Kasumi-1 (cell line): ENCODE results near the gene ACTR1A.
"Not testable (repeated sequence)": the region's sequence is repeated elsewhere in the genome, so short reads cannot be mapped to it uniquely, and the experiment has no call there.

Experiments
- DNase-seq, 2 experiments: peaks; one replicate each; lab custom pipeline; 2025; lab: John Stamatoyannopoulos, UW

Gene ACTR1A

DNA sequence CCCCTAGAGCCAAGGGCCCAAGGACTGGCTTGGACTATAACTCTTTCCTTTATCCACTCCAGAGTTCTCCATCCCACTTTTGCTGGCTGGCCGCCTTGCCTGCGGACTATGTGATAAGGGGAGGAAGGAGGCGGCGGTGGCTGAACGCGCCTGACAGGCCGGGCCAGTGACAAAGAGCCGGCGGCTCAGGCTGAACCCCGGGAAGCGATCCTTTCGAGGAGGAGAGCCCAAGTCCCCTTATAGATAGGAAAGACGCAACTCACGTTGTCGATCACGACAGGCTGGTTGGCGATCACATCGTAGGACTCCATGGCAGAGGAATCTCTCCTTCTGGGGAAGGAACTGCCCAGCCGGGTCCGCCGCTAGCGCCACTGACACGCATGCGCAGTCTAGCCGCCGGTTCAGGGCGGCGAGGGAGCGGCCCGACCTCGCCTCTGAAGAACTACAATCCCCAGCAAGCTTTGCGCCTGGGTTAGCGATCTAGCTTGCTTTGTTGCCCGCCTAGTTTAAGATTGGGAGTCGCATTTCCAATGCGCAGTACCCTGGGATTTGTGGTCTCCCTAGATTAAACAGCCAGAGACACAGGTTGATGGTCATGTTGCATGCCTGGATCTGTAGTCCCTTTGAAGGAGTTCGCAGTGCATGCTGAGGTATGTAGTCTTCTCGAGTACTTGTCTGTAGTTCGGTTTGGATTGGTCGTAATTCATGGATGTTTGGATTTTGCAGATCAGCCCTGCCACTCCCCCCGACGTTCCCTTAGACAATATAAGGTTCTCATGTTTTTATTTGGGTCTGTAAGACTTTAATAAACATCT is at the start of gene ACTR1A:
Gene ACTR1A (minus strand): TSS at position 376 of the 815 bp plus-strand sequence. CDS start 65 bp downstream, at position 311.
- peak; percentile 100 for DNase-seq

DNA sequence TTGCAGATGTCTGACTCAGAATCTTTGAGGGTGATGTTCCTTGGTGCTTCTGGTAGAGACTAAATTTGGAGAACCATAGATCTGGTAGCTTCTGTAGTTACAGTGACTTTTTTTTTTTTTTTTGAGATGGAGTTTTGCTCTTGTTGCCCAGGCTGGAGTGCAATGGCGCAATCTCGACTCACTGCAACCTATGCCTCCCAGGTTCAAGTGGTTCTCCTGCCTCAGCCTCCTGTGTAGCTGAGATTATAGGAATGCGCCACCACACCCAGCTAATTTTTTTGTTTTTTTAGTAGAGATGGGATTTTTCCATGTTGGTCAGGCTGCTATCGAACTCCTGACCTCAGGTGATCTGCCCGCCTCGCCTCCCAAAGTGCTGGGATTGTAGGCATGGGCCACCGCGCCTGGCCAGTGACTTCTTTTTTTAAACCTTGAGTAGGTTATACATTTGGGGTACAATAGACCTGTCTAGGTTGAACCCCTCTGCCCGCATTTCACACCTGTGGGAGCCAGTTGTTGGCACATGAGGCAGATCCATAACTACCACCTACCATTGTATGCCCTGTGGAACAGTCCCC is 48.2 kb upstream of the ACTR1A start:
- no peak for DNase-seq

DNA sequence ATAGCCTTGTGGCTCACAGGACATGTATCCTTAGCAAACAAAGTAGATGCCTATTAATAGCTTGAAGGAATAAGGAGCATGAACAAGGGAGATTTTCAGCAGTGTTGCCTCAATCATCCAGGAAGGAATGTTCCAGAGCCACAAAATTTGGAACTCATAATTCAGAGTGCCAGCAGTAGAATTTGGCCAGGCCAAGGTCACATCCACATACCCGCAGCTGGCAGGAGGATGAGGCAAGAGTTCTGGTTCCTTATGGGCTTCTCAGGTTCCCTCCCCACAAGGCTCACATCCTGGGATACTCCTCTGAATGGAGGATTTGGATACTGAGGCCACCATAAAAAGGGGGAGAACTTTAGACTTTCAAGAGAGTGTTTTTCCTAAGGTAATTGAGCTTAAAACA is 47.0 kb upstream of the ACTR1A start:
- no peak for DNase-seq

DNA sequence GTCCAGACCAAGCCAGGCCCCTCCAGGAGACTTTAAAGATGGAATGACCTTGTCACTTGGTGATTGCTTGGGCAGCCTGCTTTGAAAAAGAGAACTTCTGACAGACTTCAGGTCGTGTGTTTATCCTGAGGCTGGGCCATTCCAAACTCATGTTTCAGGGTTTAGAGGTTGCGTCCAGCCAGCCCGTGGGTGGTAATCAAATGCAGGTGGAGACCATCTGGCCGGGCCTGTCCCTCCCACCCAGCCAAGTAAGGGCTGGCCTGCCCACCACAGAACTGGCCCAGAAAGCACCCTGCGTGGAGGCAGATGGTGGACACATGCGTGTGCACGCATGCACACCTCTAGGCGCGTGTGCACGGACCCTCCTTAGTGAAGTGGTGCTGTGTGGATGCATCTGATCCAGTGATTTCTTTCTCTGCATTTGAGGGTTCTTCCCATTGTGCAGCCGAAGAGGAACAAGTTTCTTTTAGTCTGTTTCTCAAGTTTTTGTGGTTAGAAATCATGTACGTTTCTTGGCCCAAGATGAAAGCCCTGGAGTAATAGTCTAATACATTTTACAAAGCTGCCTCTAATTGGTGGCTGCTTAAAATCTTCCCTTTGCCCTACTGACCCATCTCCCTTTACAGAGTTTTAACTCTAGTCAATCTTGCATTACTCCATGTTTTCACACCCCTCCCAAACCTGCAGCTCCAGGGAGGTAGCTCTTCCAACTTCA is 44.3 kb upstream of the ACTR1A start:
- DNase-seq = peak; percentile 66 to 76

DNA sequence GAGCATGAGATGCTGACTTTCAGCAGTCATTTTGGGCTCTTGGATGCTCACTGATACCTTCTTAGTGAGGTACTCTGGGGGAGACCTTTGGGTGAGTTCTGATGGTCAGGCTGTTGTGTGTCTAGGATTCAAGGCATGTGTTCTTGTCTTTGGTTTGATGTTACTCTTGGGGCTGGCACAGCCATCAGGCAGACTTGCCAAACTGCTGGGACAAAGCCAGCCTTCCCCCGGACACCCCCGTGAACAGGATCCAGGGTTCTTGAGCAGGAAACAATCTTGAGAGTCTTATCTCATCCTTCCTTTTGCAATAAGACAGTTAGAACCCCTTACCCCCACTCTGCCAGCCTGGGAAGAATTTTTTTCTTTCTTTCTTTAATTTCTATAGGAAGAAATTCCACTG is 43.5 kb upstream of the ACTR1A start:
- peak in 1 of 2 experiments; percentile 63 for DNase-seq

DNA sequence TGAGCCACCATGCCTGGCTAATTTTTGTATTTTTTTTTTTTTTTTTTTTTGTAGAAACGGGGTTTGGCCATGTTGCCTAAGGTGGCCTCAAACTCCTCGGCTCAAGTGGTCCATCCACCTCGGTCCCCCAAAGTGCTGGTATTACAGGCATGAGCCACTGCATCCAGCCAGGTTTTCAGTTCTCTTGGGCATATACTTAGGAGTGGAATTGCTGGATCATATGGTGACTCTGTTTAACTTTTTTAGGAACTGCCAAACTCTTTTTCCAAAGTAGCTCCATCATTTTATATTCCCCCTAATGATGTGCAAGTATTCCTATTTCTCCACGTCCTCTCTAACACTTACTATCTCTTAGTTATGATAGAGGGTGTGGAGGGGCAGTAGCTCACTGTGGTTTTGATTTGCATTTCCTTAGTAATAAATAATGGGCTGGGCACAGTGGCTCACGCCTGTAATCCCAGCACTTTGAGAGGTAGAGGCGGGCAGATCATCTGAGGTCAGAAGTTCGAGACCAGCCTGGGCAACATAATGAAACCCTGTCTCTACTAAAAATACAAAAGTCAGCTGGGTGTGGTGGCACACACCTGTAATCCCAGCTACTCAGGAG is 42.9 kb upstream of the ACTR1A start:
- no peak for DNase-seq

DNA sequence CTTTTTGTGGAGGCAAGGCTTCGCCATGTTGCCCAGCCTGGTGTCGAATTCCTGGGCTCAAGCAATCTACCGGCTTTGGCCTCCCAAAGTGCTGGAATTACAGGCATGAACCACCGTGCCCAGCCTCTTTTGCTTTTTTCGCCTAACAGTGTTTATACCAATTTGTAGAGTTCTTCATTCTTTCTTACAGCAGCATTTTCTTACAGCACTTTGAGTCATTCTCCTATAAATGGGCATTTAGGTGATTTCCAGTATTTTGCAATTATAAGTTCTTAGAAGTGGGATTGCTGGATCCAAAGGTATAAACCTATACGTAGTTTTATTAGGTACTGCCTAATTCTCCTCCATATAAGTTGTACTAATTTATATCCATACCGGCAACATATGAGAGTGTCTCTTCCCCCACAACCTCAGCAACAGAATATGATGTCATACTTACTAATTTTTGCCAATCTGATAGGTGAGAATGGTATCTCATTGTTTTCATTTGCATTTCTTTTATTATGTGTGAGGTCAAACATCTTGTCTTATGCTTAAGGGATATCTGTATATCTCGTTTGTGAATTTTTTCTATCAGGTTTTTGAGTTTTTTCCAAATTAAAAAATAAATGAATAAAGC is 40.4 kb upstream of the ACTR1A start:
- no peak for DNase-seq

DNA sequence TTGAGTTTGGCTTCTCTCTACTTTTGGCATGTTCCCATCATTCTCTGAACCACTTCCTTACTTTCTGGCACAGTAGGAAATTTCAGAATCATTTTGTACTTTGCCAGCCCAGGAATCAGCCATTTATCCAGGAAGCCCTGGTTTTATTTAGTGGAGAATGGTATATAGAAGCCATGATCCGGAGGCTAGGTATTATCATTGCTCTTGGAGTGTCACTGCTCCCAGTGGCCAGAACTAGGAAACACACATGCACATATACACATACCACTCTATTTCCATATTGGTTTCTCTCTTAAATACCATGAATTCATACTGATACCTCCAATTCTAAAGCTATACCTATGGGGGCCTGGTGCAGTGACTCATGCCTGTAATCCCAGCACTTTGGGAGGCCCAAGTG is 37.5 kb upstream of the ACTR1A start:
- DNase-seq = peak; percentile 70 to 84

DNA sequence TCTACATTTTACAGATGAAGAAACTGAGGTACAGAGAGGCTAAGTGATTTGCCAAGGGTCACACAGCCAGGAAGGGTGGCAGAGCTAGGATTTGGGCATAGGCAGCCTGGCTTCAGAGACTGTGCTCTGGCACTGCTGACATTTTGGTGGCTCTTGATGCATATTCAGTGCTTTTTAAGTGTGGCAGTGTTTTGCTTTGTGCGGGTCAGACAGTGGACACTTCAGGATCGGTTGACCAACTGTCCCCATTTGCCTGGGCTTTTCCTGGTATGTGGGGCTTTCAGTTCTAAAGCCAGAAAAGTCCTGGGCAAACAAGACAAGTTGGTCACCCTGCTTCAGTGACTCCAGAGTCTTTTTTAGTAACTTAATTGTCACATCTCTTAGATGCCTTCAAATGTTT is 36.3 kb upstream of the ACTR1A start:
- no peak for DNase-seq

DNA sequence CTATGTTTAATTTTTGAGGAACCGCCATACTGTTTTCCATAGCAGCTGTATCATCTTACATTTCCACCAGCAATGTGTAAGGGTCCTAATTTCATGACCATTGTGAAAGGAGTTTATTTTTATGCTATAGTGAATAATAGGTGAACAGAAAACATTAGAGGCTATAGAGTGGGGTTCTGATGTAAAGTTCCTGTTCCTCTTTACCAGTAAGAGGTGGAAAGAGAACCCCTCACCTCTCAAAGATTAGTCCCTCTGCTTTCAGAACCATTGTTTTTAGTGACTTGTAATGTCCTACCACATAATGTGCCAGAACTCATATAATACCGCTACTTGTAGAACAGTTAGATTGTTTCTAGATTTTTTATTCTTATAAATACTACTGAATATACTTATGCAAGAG is 35.4 kb upstream of the ACTR1A start:
- no peak for DNase-seq

DNA sequence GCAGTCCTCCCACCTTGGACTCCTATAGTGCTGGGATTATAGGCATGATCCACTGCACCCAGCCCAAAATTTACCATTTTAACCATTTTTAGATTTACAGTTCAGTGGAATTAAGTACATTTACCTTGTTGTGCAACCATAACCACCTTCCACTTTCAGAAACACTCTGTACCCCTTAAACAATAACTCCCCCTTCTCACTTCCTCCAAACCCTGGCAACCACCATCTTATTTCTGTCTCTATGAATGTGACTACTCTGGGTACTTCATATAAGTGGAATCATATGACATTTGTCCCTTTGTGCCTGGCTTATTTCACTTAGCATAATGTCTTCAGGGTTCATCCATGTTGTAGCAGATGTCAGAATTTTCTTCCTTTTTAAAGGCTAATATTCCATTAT is 34.9 kb upstream of the ACTR1A start:
- DNase-seq = no peak

DNA sequence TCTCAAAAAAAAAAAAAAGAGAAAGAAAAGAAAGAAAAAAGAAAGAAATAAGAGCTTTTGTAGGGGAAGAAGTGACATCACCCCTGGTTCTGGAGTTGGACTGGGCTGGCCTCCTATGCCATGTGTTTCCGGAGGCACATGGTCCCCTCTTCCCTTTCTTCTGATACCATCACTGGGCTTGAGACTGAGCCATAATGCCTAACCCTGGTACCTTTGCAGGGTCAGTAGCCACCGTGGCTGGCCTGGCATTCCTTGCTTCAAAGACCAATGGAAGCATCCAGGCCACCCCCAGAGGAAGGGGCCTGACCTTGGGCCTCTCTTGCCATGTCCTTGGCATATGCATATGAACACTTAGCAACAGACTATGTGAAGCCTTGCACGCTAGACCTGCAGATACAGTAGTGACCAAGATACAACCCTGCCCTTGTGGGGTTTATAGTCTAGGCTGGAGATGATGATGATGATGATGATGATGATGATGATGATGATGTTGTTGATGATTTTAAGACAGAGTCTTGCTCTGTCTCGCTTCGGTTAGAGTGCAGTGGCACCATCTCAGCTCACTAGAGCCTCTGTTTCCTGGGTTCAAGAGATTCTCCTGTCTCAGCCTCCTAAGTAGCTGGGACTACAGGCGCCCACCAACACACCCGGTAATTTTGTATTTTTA is 33.1 kb upstream of the ACTR1A start:
- no peak for DNase-seq

DNA sequence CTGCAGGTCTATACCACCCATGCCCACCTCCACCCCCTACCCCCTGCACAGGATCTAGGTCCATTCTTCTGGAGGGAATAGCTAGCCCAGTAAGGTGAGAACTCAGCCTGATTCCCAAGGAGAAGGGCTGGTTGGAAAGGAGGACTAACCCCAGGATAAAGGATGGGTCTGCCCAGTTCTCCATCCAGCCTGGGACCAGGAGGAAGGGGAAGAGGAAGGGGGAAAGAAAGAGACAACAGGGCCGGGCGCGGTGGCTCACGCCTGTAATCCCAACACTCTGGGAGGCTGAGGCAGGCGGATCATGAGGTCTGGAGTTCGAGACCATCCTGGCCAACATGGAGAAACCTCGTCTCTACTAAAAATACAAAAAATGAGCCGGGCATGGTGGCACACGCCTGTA is 32.5 kb upstream of the ACTR1A start:
- not testable (repeated sequence) for DNase-seq

DNA sequence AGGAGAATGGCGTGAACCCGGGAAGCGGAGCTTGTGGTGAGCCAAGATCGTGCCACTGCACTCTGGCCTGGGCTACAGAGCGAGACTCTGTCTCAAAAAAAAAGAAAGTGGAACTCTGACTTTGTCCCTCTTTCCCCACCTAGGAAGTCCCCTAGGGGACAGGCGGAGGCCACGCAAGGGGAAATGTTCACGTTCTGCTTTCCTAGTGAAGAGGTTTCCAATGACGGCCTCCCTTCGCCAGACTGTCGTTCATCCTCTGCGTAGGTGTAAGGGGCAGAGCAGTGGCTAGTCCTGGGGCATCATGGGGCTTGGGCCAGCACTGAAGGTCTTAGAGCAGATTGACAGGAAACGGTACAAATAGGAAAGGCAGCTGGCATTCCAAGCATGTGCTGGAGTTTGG is 31.8 kb upstream of the ACTR1A start:
- DNase-seq = no peak

DNA sequence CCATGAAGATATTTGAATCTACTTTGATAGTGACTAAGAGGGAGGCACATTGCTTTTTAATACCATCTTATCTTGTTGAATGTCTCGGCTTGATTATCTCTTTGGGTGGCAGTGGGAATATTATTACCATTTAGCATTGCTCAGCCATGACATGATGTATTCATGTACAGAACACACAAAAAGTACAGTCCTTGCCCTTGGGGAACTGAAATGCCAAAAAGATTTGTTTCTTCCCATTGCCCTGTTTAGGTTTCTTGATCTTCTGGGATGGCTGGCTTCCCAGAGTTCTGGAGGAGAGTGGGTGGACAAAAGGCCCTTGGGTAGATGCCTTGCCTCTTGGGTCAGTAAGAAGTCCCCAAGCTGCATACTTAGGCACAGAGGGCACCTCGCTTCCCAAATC is 25.0 kb upstream of the ACTR1A start:
- no peak for DNase-seq

DNA sequence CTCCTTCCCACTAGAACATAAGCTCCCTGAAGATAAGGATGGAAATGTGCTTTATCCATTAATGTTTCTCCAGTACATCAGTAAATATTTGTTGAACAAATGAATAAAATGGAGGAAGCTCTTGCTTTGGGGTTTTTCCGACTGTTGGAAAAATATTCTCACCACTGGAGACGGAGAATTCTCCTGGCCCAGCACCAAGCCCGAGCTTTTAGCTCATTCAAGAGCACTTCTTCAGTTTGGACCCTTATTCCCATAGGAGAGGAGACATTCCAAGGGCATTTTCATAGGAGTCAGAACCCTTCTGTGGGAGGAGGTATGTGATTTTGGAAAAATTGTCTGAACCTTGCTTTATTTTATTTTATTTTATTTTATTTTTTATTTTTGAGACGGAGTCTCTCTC is 22.2 kb upstream of the ACTR1A start:
- DNase-seq = no peak

DNA sequence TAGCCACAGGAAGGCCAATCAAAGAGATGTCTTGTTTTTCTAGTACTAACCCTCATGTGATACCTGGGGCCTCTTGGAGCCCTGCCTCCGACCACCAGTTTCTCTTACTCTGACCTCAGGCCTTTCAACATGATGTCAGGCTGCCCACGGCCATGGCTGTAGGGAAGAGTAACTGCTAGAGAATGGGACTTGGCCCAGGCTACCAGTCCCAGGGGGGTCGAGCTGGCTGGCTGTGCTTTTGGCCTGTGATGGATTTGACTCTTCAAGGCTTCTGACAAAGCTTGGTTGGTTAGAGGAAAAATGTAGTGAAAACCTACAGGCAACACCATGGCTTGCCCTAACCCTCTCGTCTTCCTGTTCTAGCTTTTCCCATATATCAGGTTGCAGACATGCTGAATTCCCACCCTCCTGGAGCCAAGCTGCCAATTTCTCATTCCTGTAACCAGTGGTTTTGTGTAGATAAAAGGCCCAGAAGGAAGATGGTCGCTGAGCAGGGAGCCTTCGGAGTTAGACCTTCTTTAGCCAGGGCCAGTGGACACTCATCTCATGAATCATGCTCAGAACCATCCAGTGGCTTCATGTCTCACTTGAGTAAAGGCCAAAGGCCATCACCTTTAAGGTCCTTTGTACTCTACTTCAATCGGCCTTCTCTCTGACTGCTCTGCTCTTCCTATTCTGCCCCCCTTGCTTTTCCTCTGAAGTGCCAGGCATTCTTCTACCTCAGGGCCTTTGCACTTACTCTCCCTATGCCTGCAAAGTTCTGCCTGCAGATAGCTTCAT is 20.9 kb upstream of the ACTR1A start:
- DNase-seq = no peak

DNA sequence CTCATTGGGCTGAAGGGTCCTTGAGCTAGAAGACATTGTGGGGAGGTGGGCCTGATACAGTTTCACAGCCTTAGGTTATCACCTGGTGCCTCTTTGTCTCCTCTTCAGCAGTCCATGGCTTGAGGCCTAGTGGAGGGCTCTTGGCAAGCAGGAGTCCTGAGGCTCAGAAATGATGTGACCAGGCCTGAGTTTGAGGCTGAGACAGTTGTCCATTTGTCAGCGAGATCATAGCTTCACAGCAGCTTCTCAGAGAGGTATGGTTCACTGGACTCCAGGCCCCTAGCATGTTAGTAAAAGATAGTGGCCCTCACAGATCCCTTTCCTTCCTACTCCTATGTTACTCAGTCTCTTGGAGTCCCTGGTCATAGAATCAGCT is 20.4 kb upstream of the ACTR1A start:
- DNase-seq = no peak

DNA sequence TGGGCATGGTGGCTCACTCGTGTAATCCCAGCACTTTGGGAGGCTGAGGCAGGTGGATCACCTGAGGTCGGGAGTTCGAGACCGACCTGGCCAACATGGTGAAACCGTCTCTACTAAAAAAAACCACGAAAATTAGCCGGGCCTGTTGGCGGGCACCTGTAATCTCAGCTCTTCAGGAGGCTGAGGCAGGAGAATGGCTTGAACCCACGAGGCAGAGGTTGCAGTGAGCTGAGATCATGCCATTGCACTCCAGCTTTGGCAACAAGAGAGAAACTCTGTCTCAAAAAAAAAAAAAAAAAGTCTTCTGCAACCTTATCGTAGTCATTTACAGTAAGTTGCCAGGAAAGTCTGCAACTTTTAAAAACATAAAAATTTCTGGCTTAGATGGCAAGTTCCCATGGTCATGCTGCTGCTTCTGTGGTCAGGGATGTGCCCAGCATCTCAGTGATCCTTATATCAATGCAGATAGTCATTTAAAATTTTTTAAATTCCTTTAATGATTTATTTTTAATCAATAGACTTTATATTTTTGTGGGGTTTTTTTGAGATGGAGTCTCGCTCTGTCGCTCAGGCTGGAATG is 16.8 kb upstream of the ACTR1A start:
- DNase-seq = no peak

DNA sequence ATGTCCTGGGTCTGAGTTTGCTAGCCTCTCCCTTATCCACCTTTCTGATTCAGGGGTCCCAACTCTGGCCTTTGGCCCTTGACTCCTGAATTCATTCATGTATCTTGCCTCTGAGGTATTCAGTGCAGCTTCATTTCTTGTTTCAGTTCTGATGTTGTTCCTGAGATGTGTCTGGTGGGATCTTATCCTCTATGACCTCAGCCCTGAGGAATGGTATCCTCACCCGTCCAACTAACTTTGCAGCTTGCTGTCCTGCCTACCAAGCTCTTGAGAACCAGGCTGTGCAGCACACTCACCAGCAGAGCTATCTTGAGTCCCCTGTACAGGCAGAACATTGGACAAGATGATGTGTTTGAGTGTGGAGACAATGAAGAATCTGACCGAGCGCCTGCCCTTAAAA is 15.0 kb upstream of the ACTR1A start:
- no peak for DNase-seq

DNA sequence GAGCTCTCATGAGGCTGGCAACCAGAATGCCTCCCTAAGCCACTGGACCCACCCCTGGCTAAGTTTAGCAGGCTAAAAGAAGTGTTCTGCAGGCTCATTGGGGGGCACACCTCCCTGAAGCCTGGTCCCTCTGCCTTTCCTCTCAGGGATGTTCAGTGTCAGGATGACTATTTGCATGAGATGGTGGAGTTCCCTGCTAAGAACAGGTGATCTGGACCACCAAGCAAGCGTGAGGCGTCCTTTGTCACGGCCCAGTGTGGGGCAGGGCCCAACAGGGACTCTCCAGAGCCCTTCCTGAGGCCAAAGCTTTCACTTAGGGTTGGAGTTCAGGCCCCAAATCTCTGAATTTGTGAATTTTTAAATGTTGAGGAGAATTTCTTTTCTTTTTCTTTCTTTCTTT is 13.2 kb upstream of the ACTR1A start:
- DNase-seq = no peak
